Cerebellar nuclear complex (tissue), 1 donor: ENCODE results near the gene CELA2A.
"Not testable (repeated sequence)": the region's sequence is repeated elsewhere in the genome, so short reads cannot be mapped to it uniquely, and the experiment has no call there.

Experiments
- DNase-seq, 2 experiments: peaks; one replicate each; lab custom pipeline; 2025; lab: John Stamatoyannopoulos, UW

Gene CELA2A

GRCh38 chr1:15468145-15468544 lies 11.6 kb downstream of the CELA2A start:
- DNase-seq: no peak

- DNase-seq: no peak
These were observed 12.8 kb downstream of the CELA2A start for GRCh38 chr1:15469361-15469760.

GRCh38 chr1:15469821-15470448 lies 13.4 kb downstream of the CELA2A start:
- peak in 1 of 2 experiments; percentile 46 for DNase-seq

GRCh38 chr1:15471067-15471466 lies 14.5 kb downstream of the CELA2A start:
- DNase-seq: not testable (repeated sequence)

GRCh38 chr1:15471723-15472122 lies 15.2 kb downstream of the CELA2A start:
- not testable (repeated sequence) for DNase-seq

GRCh38 chr1:15472587-15472986 lies 16.1 kb downstream of the CELA2A start:
- DNase-seq: no peak

GRCh38 chr1:15475752-15476314 lies 19.3 kb downstream of the CELA2A start, which contains the start of gene CELA2B:
TSS of gene CELA2B (plus strand) at chr1:15476104. CDS start at chr1:15476126, 22 bp downstream.
- DNase-seq: peak in 1 of 2 experiments; percentile 17

- DNase-seq: no peak
These were observed 20.4 kb downstream of the CELA2A start for GRCh38 chr1:15476927-15477326.

GRCh38 chr1:15477646-15478212 lies 21.2 kb downstream of the CELA2A start:
- DNase-seq: no peak

GRCh38 chr1:15479654-15480347 lies 23.3 kb downstream of the CELA2A start:
- no peak for DNase-seq

- not testable (repeated sequence) for DNase-seq
These were observed 25.9 kb downstream of the CELA2A start for GRCh38 chr1:15482455-15482854.

GRCh38 chr1:15482983-15483543 lies 26.5 kb downstream of the CELA2A start:
- not testable (repeated sequence) for DNase-seq

- no peak for DNase-seq
These were observed 27.4 kb downstream of the CELA2A start for GRCh38 chr1:15483971-15484370.

- DNase-seq: not testable (repeated sequence)
These were observed 27.9 kb downstream of the CELA2A start for GRCh38 chr1:15484443-15484842.

- no peak for DNase-seq
These were observed 29.1 kb downstream of the CELA2A start for GRCh38 chr1:15485636-15486035.

GRCh38 chr1:15486844-15487610 lies 30.5 kb downstream of the CELA2A start:
- DNase-seq: not testable (repeated sequence)

- no peak for DNase-seq
These were observed 31.8 kb downstream of the CELA2A start for GRCh38 chr1:15488371-15488770.

GRCh38 chr1:15489052-15489736 lies 32.7 kb downstream of the CELA2A start:
- DNase-seq: no peak

GRCh38 chr1:15491010-15491409 lies 34.5 kb downstream of the CELA2A start:
- not testable (repeated sequence) for DNase-seq

GRCh38 chr1:15492596-15492995 lies 36.1 kb downstream of the CELA2A start:
- DNase-seq: no peak

- no peak for DNase-seq
These were observed 37.4 kb downstream of the CELA2A start for GRCh38 chr1:15493869-15494390.
